DOHH2 (cell line): Measurements from ENCODE around the gene CSTB.

ENCODE experiments used
- CTCF ChIP-seq: fragments of 200-600 bp; sonication (generic); IDR thresholded peaks from one replicate; pipeline ENCODE4 v1.5.1; 2014; ENCODE audit warnings: antibody characterized with exemption, mild to moderate bottlenecking, low read depth, low read length; ENCODE audit not compliant: poor library complexity, severe bottlenecking
- EZH2phosphoT487 ChIP-seq: fragments of 200-600 bp; sonication (generic); IDR thresholded peaks from 2 replicates; pipeline ENCODE4 v1.6.1; 2017; ENCODE audit warnings: borderline replicate concordance, mild to moderate bottlenecking, antibody characterized with exemption, low read length, moderate library complexity, mixed read lengths

GRCh38 chr21:43785134-43785533 lies 9.0 kb upstream of the CSTB start:
- TF ChIP-seq CTCF (no peak), EZH2phosphoT487 (no peak)
